H7 (cell line): ENCODE measurements around the gene TUT4. TPM values are rescaled to one million over a fixed set of nuclear protein-coding genes. Genes with fewer than 3 reads are reported as not detected.

ENCODE experiments used
- DNase-seq: peaks from one replicate; pipeline ENCODE4 v3.0.0; 2012
- H3K27me3 ChIP-seq: 2 replicates; pipeline ENCODE4 v1.6.0; 2011; ENCODE audit warnings: mild to moderate bottlenecking, low read length; ENCODE audit not compliant: control insufficient read depth, insufficient read depth
- H3K36me3 ChIP-seq: replicated peaks from 2 replicates; pipeline ENCODE4 v1.5.1; 2011; ENCODE audit warnings: low read length; ENCODE audit not compliant: control insufficient read depth, insufficient read depth
- H3K4me3 ChIP-seq: 2 replicates; pipeline ENCODE4 v1.5.1; 2011; ENCODE audit warnings: low read depth, mild to moderate bottlenecking, control low read depth, low read length, moderate library complexity; ENCODE audit not compliant: insufficient read depth
- total RNA-seq: library from RNA; depleted of rRNA; stranded (reverse); fragments of >200 nt; shearing (Covaris generic); gene quantifications from 2 replicates; pipeline ENCODE4 v1.2.3, GENCODE V29; 2014; rRNA removed

The TUT4 gene
- total RNA-seq, 1 experiment from 2014 or later: 52.4 TPM

DNA sequence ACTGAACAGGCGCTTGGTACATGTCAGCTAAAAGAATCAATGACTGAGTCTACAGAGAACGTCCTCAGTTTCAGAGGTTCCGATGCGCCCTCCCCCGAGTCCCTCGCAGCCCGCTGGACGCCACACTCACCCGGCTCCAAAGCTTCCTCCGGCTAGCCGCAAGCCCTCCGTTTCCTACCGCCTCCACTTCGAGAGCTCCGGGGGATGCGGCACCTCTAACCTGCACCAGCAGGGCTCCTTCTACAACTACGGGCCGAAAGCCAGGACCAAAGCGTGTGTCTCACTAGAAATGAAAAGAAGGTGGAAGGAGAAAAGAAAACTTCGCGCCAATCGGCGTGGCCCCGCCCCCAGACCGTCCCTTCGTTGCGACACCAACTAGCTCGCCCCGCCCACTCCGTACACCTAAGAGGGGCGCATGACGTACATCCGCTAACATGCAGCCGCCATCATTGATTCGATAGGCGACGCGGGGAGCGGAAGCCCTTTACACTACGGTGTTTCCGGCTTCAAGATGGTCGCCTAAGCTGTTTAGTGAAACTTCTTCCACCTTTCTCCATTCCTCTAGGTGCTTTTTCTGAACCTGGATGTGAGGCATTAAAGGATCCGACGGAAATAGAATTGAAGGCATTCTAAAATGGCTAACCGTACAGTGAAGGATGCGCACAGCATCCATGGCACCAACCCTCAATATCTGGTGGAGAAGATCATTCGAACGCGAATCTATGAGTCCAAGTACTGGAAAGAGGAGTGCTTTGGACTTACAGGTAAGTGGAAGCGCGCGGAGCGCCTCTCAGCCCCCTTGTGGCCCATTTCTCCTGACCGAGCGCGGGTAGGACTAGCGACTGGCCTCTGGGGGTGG is 148.5 kb downstream of the TUT4 start, which contains the start of the genes ORC1 and PRPF38A:
ORC1 (minus strand) TSS at position 308 of the 859 bp plus-strand sequence. CDS start 2,200 bp downstream, outside the sequence.
PRPF38A (plus strand) TSS at position 487 of the 859 bp plus-strand sequence; CDS start at position 635, 148 bp downstream.
- peak; percentile 94 for DNase-seq
- peak within 1 kb of the TSS; percentile 94 for H3K4me3 ChIP-seq
- H3K36me3 ChIP-seq: peaks cover 26% of the 10 kb centered on the region
- no peaks in the 10 kb centered on the region for H3K27me3 ChIP-seq

DNA sequence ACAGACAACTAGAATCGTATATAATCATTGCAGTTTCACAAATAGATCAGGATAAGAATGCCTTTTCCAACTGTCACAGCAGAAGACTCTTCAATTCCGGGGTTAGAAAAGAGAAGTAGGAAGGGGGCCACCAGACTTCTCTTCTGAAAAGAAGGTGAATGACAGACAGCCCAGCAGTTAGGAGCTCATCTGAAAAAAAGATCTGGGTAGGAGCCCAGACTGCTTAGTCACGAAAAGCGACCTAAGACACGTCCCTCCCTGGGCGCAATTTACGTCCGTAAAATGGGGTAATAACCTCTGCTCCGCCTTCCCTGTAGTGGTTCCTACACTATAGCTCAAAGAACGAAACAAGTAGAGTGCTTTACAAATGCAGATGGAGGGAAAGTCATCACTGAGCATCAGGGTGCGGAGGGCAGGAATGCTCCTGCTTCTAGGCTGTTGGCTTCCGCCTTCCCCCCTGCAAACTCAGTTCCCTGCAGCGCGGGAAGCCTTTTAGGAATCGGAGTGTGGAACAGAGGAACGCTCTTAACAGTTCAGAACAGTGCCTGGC is 149.3 kb downstream of the TUT4 start:
- peak; percentile 80 for DNase-seq

DNA sequence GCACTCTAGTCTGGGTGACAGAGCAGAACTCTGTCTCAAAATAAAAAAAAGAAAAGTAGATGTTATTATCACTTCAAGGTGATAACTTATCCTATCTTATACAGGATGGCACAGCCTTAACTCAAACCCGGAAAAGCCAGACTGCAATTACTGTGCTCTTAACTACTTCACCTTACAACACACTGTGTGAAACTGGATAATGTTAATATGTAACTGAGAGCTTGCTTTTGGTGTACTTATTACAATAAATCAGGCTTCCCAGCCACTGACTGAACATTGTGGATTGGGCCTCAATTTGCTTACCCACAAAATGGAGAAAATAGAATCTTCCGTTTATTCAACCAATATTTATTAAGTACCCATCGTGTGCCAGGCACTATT is 150.0 kb downstream of the TUT4 start:
- no peak for DNase-seq
- no peak overlapping the region; the same call in 1 of the 2 replicates for H3K4me3 ChIP-seq
- no peaks in the 10 kb centered on the region for H3K27me3 ChIP-seq
- H3K36me3 ChIP-seq: peaks cover 21% of the 10 kb centered on the region

More for the DNA sequence above, 149.3 kb downstream of the TUT4 start:
- H3K4me3 ChIP-seq: peak overlapping the region; percentile 94
- H3K27me3 ChIP-seq: no peaks in the 10 kb centered on the region
- peaks cover 21% of the 10 kb centered on the region for H3K36me3 ChIP-seq

DNA sequence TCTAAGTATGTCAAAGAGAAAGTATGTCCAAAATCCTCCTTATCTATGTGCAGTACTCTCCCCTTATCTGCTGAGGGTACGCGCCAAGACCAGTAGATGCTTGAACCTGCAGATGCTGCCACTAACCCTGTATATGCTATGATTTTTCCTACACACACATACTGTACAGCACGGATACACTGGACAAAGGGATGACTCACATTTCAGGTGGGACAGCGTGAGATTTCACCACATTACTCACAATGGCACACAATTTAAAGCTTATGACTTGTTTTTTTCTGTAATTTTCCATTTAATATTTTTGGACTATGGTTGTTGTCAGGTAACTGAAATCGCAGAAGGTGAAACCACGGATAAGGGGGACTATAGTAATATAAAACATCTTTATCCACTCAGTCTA is 152.8 kb downstream of the TUT4 start:
- no peak for DNase-seq
- H3K36me3 ChIP-seq: peaks cover 37% of the 10 kb centered on the region

DNA sequence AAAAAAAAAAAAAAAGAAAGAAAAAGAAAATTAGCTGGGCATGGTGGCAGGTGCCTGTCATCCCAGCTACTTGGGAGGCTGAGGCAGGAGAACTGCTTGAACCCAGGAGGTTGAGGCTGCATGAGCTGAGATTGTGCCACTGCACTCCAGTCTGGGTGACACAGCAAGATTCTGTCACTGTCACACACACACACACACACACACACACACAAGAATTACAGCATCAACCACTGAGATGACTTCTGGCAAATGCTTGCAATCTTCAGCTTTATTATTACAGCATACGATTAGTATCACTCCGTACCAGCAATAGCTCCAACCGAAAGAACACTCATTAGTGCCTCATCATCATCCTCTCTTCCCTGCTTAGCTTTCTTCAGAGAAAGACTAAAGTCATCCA is 153.3 kb downstream of the TUT4 start:
- H3K36me3 ChIP-seq: peaks cover 37% of the 10 kb centered on the region
- H3K27me3 ChIP-seq: no peaks in the 10 kb centered on the region
- no peak for DNase-seq
- H3K4me3 ChIP-seq: no peak overlapping the region

More for the DNA sequence above, 152.8 kb downstream of the TUT4 start:
- Histone ChIP-seq H3K27me3 (no peaks in the 10 kb centered on the region), H3K4me3 (no peak overlapping the region)

DNA sequence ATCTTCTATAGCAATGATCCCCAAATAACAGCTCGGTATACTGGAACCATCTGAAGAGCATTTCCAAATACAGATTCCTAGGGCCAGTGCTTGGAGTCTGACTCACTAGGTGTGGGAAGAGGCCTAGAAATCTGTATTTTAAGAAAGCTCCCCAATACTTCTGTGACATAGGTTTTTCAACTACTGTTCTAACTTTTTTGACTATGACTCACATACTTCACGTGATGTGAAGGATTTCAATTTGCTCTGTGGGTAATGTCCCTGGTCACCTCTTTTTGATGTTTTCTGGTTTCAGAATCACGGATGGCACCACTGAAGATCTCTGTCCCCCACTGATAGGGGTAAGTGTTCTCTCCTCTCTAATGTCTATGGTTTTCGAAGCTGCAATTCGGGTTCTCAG is 159.7 kb downstream of the TUT4 start:
- Histone ChIP-seq H3K4me3 (no peak overlapping the region), H3K36me3 (peaks cover 49% of the 10 kb centered on the region), H3K27me3 (no peaks in the 10 kb centered on the region)
- DNase-seq: no peak

DNA sequence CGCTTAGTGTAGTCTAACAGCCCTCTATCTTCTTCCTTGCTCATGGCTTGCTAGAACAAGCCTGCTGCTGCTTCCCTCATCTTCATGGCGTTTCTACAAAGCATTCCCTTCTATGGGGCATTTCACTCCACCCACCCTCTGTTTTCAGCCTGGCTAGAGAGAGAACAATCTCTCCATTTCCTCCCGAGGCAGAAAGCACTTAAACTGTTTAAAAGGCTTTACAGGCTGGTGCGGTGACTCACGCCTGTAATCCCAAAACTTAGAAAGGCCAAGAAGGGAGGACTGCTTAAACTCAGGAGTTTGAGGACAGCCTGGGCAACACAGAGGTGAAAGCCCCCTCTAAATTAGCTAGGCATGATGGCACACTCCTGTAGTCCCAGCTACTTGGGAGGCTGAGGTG is 166.4 kb downstream of the TUT4 start:
- DNase-seq: no peak
- Histone ChIP-seq H3K36me3 (peaks cover 55% of the 10 kb centered on the region), H3K27me3 (no peaks in the 10 kb centered on the region), H3K4me3 (no peak overlapping the region)

DNA sequence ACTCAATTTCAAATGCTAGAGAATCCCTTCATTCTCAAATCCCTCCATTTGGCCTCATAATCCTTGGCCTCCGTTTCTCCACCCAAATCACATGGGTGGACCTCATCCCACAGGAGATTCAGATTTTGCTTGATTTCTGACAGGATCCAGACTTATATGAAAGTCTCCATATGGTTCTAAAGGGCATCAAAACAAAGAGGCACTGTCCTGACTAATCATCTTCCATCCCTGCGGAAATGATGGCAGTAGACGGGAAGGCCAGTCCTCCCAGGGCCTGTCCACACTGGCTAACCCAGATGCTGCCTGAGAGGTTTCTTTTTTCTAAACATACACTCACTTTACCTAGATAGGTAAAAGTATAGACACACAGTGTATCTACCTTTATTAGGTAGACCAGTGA is 167.5 kb downstream of the TUT4 start:
- peaks cover 63% of the 10 kb centered on the region for H3K36me3 ChIP-seq
- DNase-seq: no peak

More for the DNA sequence above, 167.5 kb downstream of the TUT4 start:
- Histone ChIP-seq H3K4me3 (no peak overlapping the region), H3K27me3 (no peaks in the 10 kb centered on the region)

Other genes with a start within 250 kb of the TUT4 start
- gene CC2D1B, start 186.9 kb downstream of the TUT4 start, total RNA-seq: 20.5 and 28.5 TPM in 2 replicates
- 94.3 and 95.0 TPM in 2 replicates for gene ORC1, start 148.7 kb downstream of the TUT4 start, total RNA-seq
- 24.1 and 33.5 TPM in 2 replicates for gene PRPF38A, start 148.5 kb downstream of the TUT4 start, total RNA-seq
- gene GPX7, start 49.3 kb upstream of the TUT4 start, total RNA-seq: 27.2 and 42.6 TPM in 2 replicates
- 0.18 and 1.3 TPM in 2 replicates for gene SHISAL2A, start 80.1 kb upstream of the TUT4 start, total RNA-seq
- 23.3 and 30.0 TPM in 2 replicates for gene COA7, start 145.3 kb upstream of the TUT4 start, total RNA-seq
- 31.6 and 45.2 TPM in 2 replicates for gene ZYG11B, start 173.4 kb upstream of the TUT4 start, total RNA-seq